ENCODE measurements around the gene LMNB1.

LMNB1 gene

DNA sequence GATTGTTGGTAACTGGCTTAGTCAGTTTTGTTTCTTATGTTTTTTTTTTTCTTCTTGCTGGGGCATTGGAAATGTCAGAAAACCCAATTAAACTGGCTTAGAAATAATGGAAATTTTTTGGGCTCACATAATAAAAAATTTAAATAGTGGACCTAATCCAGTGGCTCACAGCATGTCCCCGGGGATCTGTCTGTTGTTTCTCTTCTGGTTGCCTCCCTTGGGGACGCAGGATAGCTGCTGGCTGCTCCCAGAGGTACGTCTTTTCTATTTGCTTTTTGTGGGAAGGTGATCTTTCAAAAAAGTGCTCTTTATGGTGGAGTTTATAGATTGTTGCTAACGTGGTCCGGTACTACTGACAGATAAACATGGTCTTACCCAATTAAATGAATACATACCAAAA, 52.2 kb downstream of the LMNB1 start:
- TF ChIP-seq TAF1 (IDR thresholded peaks at IDR 0.05; ENCODE audit: borderline replicate concordance, insufficient read depth, low read length) (no peak), FOXP2 (optimal IDR thresholded peaks at IDR 0.05; ENCODE audit: borderline replicate concordance, extremely low read depth, extremely low read length, insufficient read depth) (no peak), POLR2AphosphoS5 (IDR thresholded peaks at IDR 0.05; ENCODE audit: low read depth, low read length) (no peak), SIN3A (IDR thresholded peaks at IDR 0.05; ENCODE audit: borderline replicate concordance, insufficient read depth, low read length) (no peak)
- TF ChIP-seq, protein P1, sequence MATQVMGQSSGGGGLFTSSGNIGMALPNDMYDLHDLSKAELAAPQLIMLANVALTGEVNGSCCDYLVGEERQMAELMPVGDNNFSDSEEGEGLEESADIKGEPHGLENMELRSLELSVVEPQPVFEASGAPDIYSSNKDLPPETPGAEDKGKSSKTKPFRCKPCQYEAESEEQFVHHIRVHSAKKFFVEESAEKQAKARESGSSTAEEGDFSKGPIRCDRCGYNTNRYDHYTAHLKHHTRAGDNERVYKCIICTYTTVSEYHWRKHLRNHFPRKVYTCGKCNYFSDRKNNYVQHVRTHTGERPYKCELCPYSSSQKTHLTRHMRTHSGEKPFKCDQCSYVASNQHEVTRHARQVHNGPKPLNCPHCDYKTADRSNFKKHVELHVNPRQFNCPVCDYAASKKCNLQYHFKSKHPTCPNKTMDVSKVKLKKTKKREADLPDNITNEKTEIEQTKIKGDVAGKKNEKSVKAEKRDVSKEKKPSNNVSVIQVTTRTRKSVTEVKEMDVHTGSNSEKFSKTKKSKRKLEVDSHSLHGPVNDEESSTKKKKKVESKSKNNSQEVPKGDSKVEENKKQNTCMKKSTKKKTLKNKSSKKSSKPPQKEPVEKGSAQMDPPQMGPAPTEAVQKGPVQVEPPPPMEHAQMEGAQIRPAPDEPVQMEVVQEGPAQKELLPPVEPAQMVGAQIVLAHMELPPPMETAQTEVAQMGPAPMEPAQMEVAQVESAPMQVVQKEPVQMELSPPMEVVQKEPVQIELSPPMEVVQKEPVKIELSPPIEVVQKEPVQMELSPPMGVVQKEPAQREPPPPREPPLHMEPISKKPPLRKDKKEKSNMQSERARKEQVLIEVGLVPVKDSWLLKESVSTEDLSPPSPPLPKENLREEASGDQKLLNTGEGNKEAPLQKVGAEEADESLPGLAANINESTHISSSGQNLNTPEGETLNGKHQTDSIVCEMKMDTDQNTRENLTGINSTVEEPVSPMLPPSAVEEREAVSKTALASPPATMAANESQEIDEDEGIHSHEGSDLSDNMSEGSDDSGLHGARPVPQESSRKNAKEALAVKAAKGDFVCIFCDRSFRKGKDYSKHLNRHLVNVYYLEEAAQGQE (IDR thresholded peaks at IDR 0.05; ENCODE audit: insufficient read depth in 1 of 2, low read depth in 2 of 2, low read length in 2 of 2): no peak

GRCh38 chr5:126830061-126830460, 53.1 kb downstream of the LMNB1 start:
- TF ChIP-seq TAF1 (IDR thresholded peaks at IDR 0.05; ENCODE audit: borderline replicate concordance, insufficient read depth, low read length) (no peak), FOXP2 (optimal IDR thresholded peaks at IDR 0.05; ENCODE audit: borderline replicate concordance, extremely low read depth, extremely low read length, insufficient read depth) (no peak), POLR2AphosphoS5 (IDR thresholded peaks at IDR 0.05; ENCODE audit: low read depth, low read length) (no peak), SIN3A (IDR thresholded peaks at IDR 0.05; ENCODE audit: borderline replicate concordance, insufficient read depth, low read length) (no peak)
- TF ChIP-seq, protein P1 (IDR thresholded peaks at IDR 0.05; ENCODE audit: insufficient read depth in 1 of 2, low read depth in 2 of 2, low read length in 2 of 2): no peak

GRCh38 chr5:126831156-126831555, 54.2 kb downstream of the LMNB1 start:
- TF ChIP-seq FOXP2 (optimal IDR thresholded peaks at IDR 0.05; ENCODE audit: borderline replicate concordance, extremely low read depth, extremely low read length, insufficient read depth) (no peak), SIN3A (IDR thresholded peaks at IDR 0.05; ENCODE audit: borderline replicate concordance, insufficient read depth, low read length) (no peak), TAF1 (IDR thresholded peaks at IDR 0.05; ENCODE audit: borderline replicate concordance, insufficient read depth, low read length) (no peak)

GRCh38 chr5:126836778-126837177, 59.8 kb downstream of the LMNB1 start:
- TF ChIP-seq POLR2AphosphoS5 (IDR thresholded peaks at IDR 0.05; ENCODE audit: low read depth, low read length): no peak
- TF ChIP-seq FOXP2 (optimal IDR thresholded peaks at IDR 0.05; ENCODE audit: borderline replicate concordance, extremely low read depth, extremely low read length, insufficient read depth): no peak

GRCh38 chr5:126837242-126837641, 60.3 kb downstream of the LMNB1 start:
- TF ChIP-seq POLR2AphosphoS5 (IDR thresholded peaks at IDR 0.05; ENCODE audit: low read depth, low read length): no peak
- TF ChIP-seq FOXP2 (optimal IDR thresholded peaks at IDR 0.05; ENCODE audit: borderline replicate concordance, extremely low read depth, extremely low read length, insufficient read depth): no peak
- no peak for TF ChIP-seq SIN3A (IDR thresholded peaks at IDR 0.05; ENCODE audit: borderline replicate concordance, insufficient read depth, low read length)
- TF ChIP-seq, protein P1 (IDR thresholded peaks at IDR 0.05; ENCODE audit: insufficient read depth in 1 of 2, low read depth in 2 of 2, low read length in 2 of 2): no peak

- no peak for TF ChIP-seq POLR2AphosphoS5 (IDR thresholded peaks at IDR 0.05; ENCODE audit: low read depth, low read length)
- TF ChIP-seq TAF1 (IDR thresholded peaks at IDR 0.05; ENCODE audit: borderline replicate concordance, insufficient read depth, low read length): no peak
- TF ChIP-seq SIN3A (IDR thresholded peaks at IDR 0.05; ENCODE audit: borderline replicate concordance, insufficient read depth, low read length): no peak
- no peak for TF ChIP-seq FOXP2 (optimal IDR thresholded peaks at IDR 0.05; ENCODE audit: borderline replicate concordance, extremely low read depth, extremely low read length, insufficient read depth)
- TF ChIP-seq, protein P1 (IDR thresholded peaks at IDR 0.05; ENCODE audit: insufficient read depth in 1 of 2, low read depth in 2 of 2, low read length in 2 of 2): no peak
These were observed 61.1 kb downstream of the LMNB1 start for GRCh38 chr5:126837906-126838539.
